Bronchial epithelial cell (primary cell): ENCODE data around the gene IRAK1. TPM values are rescaled to one million over a fixed set of nuclear protein-coding genes. Genes with fewer than 3 reads are reported as not detected.

Experiments used
- DNase-seq: peaks from one replicate; pipeline ENCODE4 v3.0.0-alpha.2; 2010; ENCODE audit warnings: low read depth
- FAIRE-seq: peaks from 2 replicates; lab custom pipeline; 2011; peaks lifted over from hg19 to GRCh38; lab: Jason Lieb, UNC
- H3K27me3 ChIP-seq: 2 replicates; pipeline ENCODE4 v1.5.1; 2011; ENCODE audit warnings: low read length; ENCODE audit not compliant: control insufficient read depth, insufficient read depth
- H3K36me3 ChIP-seq: 2 replicates; pipeline ENCODE4 v1.5.1; 2011; ENCODE audit warnings: low read length; ENCODE audit not compliant: control insufficient read depth, insufficient read depth
- H3K4me3 ChIP-seq: 2 replicates; pipeline ENCODE4 v1.5.1; 2011; ENCODE audit warnings: mild to moderate bottlenecking, low read depth, low read length, control low read depth
- total RNA-seq: library from RNA; depleted of rRNA; stranded (reverse); fragments of >200 nt; gene quantifications from 2 replicates; pipeline ENCODE4 v1.2.1, GENCODE V29; 2014
- TF ChIP-seq, protein P1 (sequence below): IDR thresholded peaks from 2 replicates; pipeline ENCODE4 v1.5.1; 2011; ENCODE audit warnings: mild to moderate bottlenecking, moderate library complexity, low read length, control low read depth, inconsistent platforms; ENCODE audit not compliant: insufficient read depth, severe bottlenecking

IRAK1 gene
- total RNA-seq, 1 donor from 2014 or later, result 114 TPM

DNA sequence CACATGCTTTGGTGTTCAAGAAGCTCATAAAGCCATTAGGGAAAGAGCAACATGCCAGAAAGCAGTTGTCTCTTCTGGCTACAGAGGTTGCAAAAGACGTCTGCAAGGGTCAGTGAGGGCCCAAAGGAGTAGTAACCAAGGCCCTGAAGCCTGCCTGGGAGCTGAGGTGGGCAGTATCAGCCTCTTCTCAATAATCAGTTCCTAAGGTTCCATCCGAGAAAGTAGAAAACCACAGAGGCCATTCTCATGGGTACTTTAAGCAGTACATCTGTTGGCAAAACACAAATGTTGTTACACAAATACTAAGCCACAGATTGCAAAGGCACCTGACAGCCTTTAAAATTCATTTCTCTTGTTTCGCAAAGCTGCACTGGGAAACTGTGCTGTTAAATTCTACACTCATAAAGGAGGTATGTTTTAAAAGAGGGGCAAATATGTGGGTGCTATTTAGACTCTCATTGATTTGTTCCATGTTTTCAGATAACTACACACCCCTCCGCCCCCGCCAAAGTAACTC lies 40.1 kb upstream of the IRAK1 start:
- no peaks in the 10 kb centered on the region for H3K36me3 ChIP-seq
- TF ChIP-seq, protein P1, sequence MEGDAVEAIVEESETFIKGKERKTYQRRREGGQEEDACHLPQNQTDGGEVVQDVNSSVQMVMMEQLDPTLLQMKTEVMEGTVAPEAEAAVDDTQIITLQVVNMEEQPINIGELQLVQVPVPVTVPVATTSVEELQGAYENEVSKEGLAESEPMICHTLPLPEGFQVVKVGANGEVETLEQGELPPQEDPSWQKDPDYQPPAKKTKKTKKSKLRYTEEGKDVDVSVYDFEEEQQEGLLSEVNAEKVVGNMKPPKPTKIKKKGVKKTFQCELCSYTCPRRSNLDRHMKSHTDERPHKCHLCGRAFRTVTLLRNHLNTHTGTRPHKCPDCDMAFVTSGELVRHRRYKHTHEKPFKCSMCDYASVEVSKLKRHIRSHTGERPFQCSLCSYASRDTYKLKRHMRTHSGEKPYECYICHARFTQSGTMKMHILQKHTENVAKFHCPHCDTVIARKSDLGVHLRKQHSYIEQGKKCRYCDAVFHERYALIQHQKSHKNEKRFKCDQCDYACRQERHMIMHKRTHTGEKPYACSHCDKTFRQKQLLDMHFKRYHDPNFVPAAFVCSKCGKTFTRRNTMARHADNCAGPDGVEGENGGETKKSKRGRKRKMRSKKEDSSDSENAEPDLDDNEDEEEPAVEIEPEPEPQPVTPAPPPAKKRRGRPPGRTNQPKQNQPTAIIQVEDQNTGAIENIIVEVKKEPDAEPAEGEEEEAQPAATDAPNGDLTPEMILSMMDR, result no peak
- FAIRE-seq (no peak), DNase-seq (no peak)
- H3K4me3 ChIP-seq, result no peak overlapping the region
- H3K27me3 ChIP-seq, result no peaks in the 10 kb centered on the region

DNA sequence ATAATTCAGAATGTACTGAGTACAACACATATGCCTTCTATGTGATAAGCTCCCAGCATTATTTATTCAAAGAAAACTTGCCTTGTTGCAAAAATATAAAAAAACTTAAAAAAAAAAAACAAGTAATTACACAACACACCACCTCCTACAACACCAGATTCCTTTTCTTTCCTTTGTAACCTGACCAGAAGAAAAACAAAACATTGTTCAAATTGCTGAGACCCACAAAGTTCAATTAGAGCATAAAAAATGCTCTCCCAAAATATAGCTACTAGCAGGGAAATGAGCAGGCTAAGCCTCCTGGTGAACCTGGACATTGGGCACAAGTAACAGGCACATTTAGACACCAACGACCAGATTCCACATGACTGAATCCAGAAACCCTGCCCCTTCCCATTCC lies 39.5 kb upstream of the IRAK1 start:
- Histone ChIP-seq H3K4me3 (no peak overlapping the region), H3K36me3 (no peaks in the 10 kb centered on the region), H3K27me3 (no peaks in the 10 kb centered on the region)
- no peak for FAIRE-seq
- DNase-seq, result no peak
- TF ChIP-seq, protein P1, result no peak

DNA sequence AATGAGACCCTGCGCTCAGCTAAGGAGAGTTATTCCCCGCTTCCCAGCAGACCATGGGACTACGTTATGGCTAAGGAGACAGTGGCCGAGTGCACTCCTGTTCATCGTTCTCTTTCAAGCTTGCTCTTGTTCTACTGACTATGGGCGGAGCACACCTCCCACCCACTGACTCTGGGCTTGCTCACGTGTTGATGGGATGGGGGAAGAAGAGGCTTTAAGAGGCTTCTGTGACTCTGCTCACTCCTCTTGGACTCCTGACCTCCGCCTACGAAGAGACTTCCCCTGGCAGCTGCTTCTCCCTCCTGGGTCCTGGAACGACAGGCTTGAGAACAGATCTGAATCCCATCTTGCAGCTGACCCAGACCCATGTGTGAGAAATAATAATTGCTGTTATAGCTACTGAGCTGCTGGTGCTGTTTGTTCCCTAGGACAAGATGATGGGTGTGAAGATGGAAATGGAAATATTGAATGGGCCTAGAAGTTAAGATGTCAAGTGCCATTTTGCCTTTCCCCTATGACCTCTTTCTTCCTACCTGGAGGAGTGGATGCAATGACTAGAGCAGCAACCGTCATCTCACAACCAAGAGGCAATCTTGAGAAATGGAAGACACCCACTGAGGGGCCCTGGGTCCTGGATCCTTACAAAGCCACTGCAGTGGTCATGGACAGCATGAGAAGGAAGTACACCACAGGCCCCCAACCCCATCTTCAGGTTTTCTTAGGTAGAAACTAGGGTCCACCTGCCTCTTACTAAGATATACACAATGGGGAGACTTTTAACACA lies 38.7 kb upstream of the IRAK1 start:
- no peak overlapping the region for H3K4me3 ChIP-seq
- no peaks in the 10 kb centered on the region for H3K27me3 ChIP-seq
- TF ChIP-seq, protein P1, result no peak
- DNase-seq (no peak), FAIRE-seq (no peak)
- no peaks in the 10 kb centered on the region for H3K36me3 ChIP-seq

DNA sequence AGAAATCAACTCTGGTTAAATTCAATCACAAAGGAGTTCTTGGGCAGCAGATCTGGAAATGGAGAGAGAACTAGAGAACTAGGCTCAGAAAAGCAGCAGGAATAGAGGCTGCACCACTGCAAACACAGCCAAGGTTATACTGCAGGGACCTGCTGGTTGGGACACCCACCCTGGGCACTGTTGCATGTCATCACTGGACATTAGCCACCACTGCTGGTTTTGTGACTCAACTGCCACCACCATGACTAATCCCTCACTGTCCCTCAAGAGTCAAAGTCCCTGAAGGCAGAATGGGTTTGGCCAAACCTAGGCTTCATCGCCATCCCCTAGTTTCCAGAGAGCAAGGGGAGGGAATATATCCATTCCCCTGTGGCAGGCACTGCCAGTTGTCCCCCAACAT lies 38.1 kb upstream of the IRAK1 start:
- H3K4me3 ChIP-seq, result no peak overlapping the region
- no peaks in the 10 kb centered on the region for H3K27me3 ChIP-seq
- FAIRE-seq, result peak; percentile 62
- TF ChIP-seq, protein P1, result no peak
- H3K36me3 ChIP-seq, result no peaks in the 10 kb centered on the region
- no peak for DNase-seq

DNA sequence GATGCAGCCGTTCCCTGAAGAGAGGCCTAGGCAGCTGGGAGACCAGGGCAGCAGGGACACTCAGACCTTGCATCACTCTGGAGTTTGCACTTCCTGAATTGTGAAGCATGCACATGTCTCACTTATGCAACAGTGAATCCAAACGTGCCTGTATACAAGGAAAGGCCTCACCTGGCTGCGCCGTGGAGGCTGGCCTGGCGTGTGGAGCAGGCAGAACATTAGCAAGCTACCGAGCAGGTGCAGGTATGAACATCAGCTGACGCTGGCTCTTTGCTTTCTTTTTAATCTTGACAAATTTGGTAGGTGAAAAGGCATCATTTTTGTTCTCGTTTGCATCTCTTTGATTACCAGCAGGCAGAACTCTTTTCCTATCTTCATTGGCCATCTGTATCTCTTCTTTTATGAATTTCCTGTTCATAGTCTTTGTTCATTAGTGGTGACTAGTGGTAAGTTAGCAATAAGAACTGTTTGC lies 37.1 kb upstream of the IRAK1 start:
- no peak for FAIRE-seq
- no peak overlapping the region for H3K4me3 ChIP-seq
- peak; percentile 29 for DNase-seq
- no peaks in the 10 kb centered on the region for H3K27me3 ChIP-seq
- TF ChIP-seq, protein P1, result no peak
- no peaks in the 10 kb centered on the region for H3K36me3 ChIP-seq
